Neural progenitor cell (in vitro differentiated cells): Measurements from ENCODE around the gene NBEA.

Experiments used
- CTCF ChIP-seq: fragments of 200-600 bp; sonication (generic); IDR thresholded peaks from 2 replicates; pipeline ENCODE4 v1.5.1; 2017; ENCODE audit warnings: antibody characterized with exemption, mild to moderate bottlenecking
- EZH2 ChIP-seq: fragments of 200-600 bp; sonication (generic); IDR thresholded peaks from 2 replicates; pipeline ENCODE4 v1.6.1; 2017; ENCODE audit warnings: antibody characterized with exemption, mild to moderate bottlenecking, moderate library complexity
- EZH2phosphoT487 ChIP-seq: fragments of 200-600 bp; sonication (generic); IDR thresholded peaks from 2 replicates; pipeline ENCODE4 v1.6.1; 2017; ENCODE audit warnings: antibody characterized with exemption

DNA sequence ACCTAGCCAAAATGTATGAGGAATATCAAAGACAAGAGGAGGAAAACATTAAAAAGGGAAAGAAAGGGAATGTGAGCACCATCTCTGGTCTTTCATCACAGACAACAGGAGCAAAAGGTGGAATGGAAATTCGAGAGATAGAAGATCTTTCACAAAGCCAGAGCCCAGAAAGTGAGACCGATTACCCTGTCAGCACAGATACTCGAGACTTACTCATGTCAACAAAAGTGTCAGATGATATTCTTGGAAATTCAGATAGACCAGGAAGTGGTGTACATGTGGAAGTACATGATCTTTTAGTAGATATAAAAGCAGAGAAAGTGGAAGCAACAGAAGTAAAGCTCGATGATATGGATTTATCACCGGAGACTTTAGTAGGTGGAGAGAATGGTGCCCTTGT, 217.0 kb downstream of the NBEA start:
- TF ChIP-seq EZH2, result no peak
- TF ChIP-seq CTCF, result no peak
- TF ChIP-seq EZH2phosphoT487, result no peak
